Esophagus muscularis mucosa (tissue), 4 donors: ENCODE data around the gene FLNA.

Source experiments
- EP300 ChIP-seq: sonication (generic); formaldehyde crosslinking; IDR thresholded peaks from one replicate; pipeline ENCODE4 v1.6.1; 2017; ENCODE audit warnings: antibody characterized with exemption
- POLR2A ChIP-seq: fragments of 450-650 bp; IDR thresholded peaks from one replicate; pipeline ENCODE4 v1.6.1; 2017; ENCODE audit warnings: antibody characterized with exemption, moderate library complexity, mild to moderate bottlenecking, low read depth
- POLR2AphosphoS5 ChIP-seq, 2 donors: sonication (generic); formaldehyde crosslinking; IDR thresholded peaks; one replicate each; pipeline ENCODE4 v1.6.1; 2017; ENCODE audit warnings: antibody characterized with exemption in 2 of 2
- TF ChIP-seq, protein P1 (sequence below), 3 experiments: fragments of 200-600 bp in 2 of 3; fragments of 450-650 bp in 1 of 3; sonication (generic) in 2 of 3; IDR thresholded peaks; one replicate each; pipeline ENCODE4 v1.5.1; 2017 to 2019; ENCODE audit warnings: antibody characterized with exemption in 3 of 3, mild to moderate bottlenecking in 2 of 3, moderate library complexity in 1 of 3

DNA sequence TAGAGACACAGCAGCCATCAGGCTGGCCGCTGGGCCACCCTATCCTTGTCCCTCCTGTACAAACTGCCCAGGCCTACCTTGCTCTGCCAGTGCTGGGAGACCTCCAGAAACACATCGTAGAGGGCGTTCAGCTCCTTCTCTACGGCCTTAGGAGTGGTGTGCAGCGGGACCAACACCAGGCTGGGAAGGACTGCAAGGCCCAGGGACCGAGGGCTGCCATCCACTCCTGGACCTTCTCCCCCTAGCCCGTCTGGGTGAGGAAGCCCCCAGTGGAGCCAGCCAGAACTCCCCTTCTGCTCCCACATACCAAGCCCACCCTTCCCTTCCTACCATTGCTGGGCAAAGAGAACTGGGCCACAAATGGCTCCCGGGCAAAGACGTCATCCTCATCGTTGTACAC is 28.8 kb upstream of the FLNA start:
- TF ChIP-seq POLR2AphosphoS5 (IDR thresholded peaks at IDR 0.05) (no peak), POLR2A (no peak), EP300 (no peak)
- TF ChIP-seq, protein P1, sequence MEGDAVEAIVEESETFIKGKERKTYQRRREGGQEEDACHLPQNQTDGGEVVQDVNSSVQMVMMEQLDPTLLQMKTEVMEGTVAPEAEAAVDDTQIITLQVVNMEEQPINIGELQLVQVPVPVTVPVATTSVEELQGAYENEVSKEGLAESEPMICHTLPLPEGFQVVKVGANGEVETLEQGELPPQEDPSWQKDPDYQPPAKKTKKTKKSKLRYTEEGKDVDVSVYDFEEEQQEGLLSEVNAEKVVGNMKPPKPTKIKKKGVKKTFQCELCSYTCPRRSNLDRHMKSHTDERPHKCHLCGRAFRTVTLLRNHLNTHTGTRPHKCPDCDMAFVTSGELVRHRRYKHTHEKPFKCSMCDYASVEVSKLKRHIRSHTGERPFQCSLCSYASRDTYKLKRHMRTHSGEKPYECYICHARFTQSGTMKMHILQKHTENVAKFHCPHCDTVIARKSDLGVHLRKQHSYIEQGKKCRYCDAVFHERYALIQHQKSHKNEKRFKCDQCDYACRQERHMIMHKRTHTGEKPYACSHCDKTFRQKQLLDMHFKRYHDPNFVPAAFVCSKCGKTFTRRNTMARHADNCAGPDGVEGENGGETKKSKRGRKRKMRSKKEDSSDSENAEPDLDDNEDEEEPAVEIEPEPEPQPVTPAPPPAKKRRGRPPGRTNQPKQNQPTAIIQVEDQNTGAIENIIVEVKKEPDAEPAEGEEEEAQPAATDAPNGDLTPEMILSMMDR (IDR thresholded peaks at IDR 0.05), result no peak
